GM12878 (cell line): ENCODE measurements around the gene PRM1. TPM values are rescaled to one million over a fixed set of nuclear protein-coding genes. Genes with fewer than 3 reads are reported as not detected.

Experiments
- BACH1 ChIP-seq: fragments of 450-650 bp; IDR thresholded peaks from 2 replicates; pipeline ENCODE4 v1.6.1; 2017; ENCODE audit warnings: mild to moderate bottlenecking, borderline replicate concordance
- BHLHE40 ChIP-seq, 2 experiments: fragments of 450-650 bp in 1 of 2; IDR thresholded peaks; 2 replicates each; pipeline ENCODE4 v1.6.1; 2011 to 2017; ENCODE audit warnings: low read depth in 2 of 2, borderline replicate concordance in 1 of 2, improper control_type of control experiment in 1 of 2, low read length in 1 of 2, mild to moderate bottlenecking in 1 of 2
- CREB1 ChIP-seq: IDR thresholded peaks from 2 replicates; pipeline ENCODE4 v1.6.1; 2012; ENCODE audit warnings: low read depth, mild to moderate bottlenecking, inconsistent platforms
- CREM ChIP-seq: IDR thresholded peaks from 2 replicates; pipeline ENCODE4 v1.6.1; 2014; ENCODE audit warnings: antibody characterized with exemption, low read depth
- DPF2 ChIP-seq: fragments of 450-650 bp; IDR thresholded peaks from 2 replicates; pipeline ENCODE4 v1.6.1; 2017; ENCODE audit warnings: mild to moderate bottlenecking
- EZH2 ChIP-seq: IDR thresholded peaks from 2 replicates; pipeline ENCODE4 v1.6.1; 2012; ENCODE audit warnings: low read depth, mild to moderate bottlenecking, control low read depth, inconsistent platforms, low read length, borderline replicate concordance; ENCODE audit not compliant: control insufficient read depth
- IKZF2 ChIP-seq, 2 experiments: fragments of 450-650 bp; IDR thresholded peaks; 2 replicates each; pipeline ENCODE4 v1.6.1; 2017; ENCODE audit warnings: mild to moderate bottlenecking in 2 of 2, moderate library complexity in 2 of 2
- MEF2B ChIP-seq: fragments of 450-650 bp; IDR thresholded peaks from 2 replicates; pipeline ENCODE4 v1.6.1; 2018; ENCODE audit warnings: mild to moderate bottlenecking, moderate library complexity; ENCODE audit not compliant: partially characterized antibody, poor library complexity, severe bottlenecking
- MLLT1 ChIP-seq: fragments of 450-650 bp; IDR thresholded peaks from 2 replicates; pipeline ENCODE4 v1.6.1; 2016; ENCODE audit warnings: mild to moderate bottlenecking
- PKNOX1 ChIP-seq: fragments of 450-650 bp; IDR thresholded peaks from 2 replicates; pipeline ENCODE4 v1.6.1; 2016; ENCODE audit warnings: mild to moderate bottlenecking
- RAD51 ChIP-seq: fragments of 450-650 bp; IDR thresholded peaks from 2 replicates; pipeline ENCODE4 v1.6.1; 2016; ENCODE audit warnings: moderate library complexity, mild to moderate bottlenecking, inconsistent platforms
- RB1 ChIP-seq: fragments of 450-650 bp; formaldehyde crosslinking; IDR thresholded peaks from 2 replicates; pipeline ENCODE4 v1.6.1; 2017; ENCODE audit warnings: mild to moderate bottlenecking, borderline replicate concordance
- STAT3 ChIP-seq: IDR thresholded peaks from 2 replicates; pipeline ENCODE4 v1.6.1; 2011; ENCODE audit warnings: low read depth, low read length, improper control_type of control experiment
- TCF3 ChIP-seq: IDR thresholded peaks from 2 replicates; pipeline ENCODE4 v1.6.1; 2012; ENCODE audit warnings: low read depth, mild to moderate bottlenecking, low read length, borderline replicate concordance; ENCODE audit not compliant: insufficient read depth
- YBX1 ChIP-seq: fragments of 450-650 bp; IDR thresholded peaks from 2 replicates; pipeline ENCODE4 v1.6.1; 2016; ENCODE audit warnings: antibody characterized with exemption
- YY1 ChIP-seq: IDR thresholded peaks from 2 replicates; pipeline ENCODE4 v1.6.1; 2011; ENCODE audit warnings: low read depth, mild to moderate bottlenecking, low read length
- ZBTB4 ChIP-seq: fragments of 450-650 bp; formaldehyde crosslinking; IDR thresholded peaks from 2 replicates; pipeline ENCODE4 v1.4.0; 2022; ENCODE audit warnings: mild to moderate bottlenecking, moderate library complexity
- ZNF207 ChIP-seq: fragments of 450-650 bp; IDR thresholded peaks from 2 replicates; pipeline ENCODE4 v1.6.1; 2014; ENCODE audit warnings: antibody characterized with exemption, mild to moderate bottlenecking, borderline replicate concordance
- ZNF24 ChIP-seq: fragments of 450-650 bp; IDR thresholded peaks from 2 replicates; pipeline ENCODE4 v1.6.1; 2017; ENCODE audit warnings: antibody characterized with exemption, mild to moderate bottlenecking
- ZNF384 ChIP-seq: IDR thresholded peaks from 2 replicates; pipeline ENCODE4 v1.6.1; 2012; ENCODE audit warnings: low read depth, mild to moderate bottlenecking, low read length, improper control_type of control experiment, borderline replicate concordance
- polyA plus RNA-seq, 11 experiments: library from polyadenylated mRNA; depleted of rRNA in 4 of 11; unstranded in 6 of 11; stranded (reverse) in 5 of 11; fragments of >200 nt; fragmentation: Nextera tagmentation in 4 of 11; fragmentation: Illumina TruSeq in 1 of 11; extraction: Ambion mirVana in 4 of 11; extraction: Trizol in 1 of 11; gene quantifications; 1 replicate in 1 of 11; 2 replicates in 10 of 11; pipeline versions ENCODE4 v1.2.1 to v1.2.3, GENCODE V29; 2011 to 2016; ENCODE audit warnings: inconsistent platforms in 2 of 11, missing spikeins in 2 of 11, low read depth in 1 of 11
- total RNA-seq, 4 experiments: library from RNA; depleted of rRNA in 3 of 4; stranded (reverse); fragments of >200 nt in 3 of 4; fragmentation: Illumina TruSeq in 1 of 4; extraction: Trizol in 1 of 4; gene quantifications; 2 replicates each; pipeline versions ENCODE4 v1.2.1 to v1.2.3, GENCODE V29; 2013 to 2021

Gene PRM1
- total and polyA plus RNA-seq, 10 of the 15 experiments (the other 5 are each of a cell fraction or from before 2014, with no cell fraction given), result 0.20 TPM; not detected in 9

- TF ChIP-seq CREM (peak; percentile 88), YY1 (peak; percentile 75; the same call in 1 of the 2 replicates), ZNF24 (peak; percentile 80), PKNOX1 (peak; percentile 80), YBX1 (peak; percentile 99), MEF2B (peak; percentile 100), BHLHE40 (IDR thresholded peaks at IDR 0.05; ENCODE audit: borderline replicate concordance in 1 of 2, low read depth in 2 of 2, low read length in 1 of 2) (peak; percentile 92 to 95), CREB1 (peak; percentile 45; the same call in 1 of the 2 replicates), MLLT1 (peak; percentile 96), EZH2 (0 out of 2 replicates have a peak, but pooled peaks have one; percentile 70), TCF3 (peak; percentile 92), ZNF384 (peak; percentile 98), RB1 (peak; percentile 100), IKZF2 (IDR thresholded peaks at IDR 0.05) (peak; percentile 60 to 79), ZBTB4 (CRISPR knock-in tag) (0 out of 2 replicates have a peak, but pooled peaks have one; percentile 51), BACH1 (peak; percentile 43; the same call in 1 of the 2 replicates), ZNF207 (peak; percentile 89; the same call in 1 of the 2 replicates), STAT3 (peak; percentile 81; the same call in 1 of the 2 replicates), RAD51 (peak; percentile 42), DPF2 (peak; percentile 61)
These were observed 17.9 kb upstream of the PRM1 start (continued) for GRCh38 chr16:11298950-11299547.
